Body of pancreas (tissue), 4 donors: ENCODE results near the gene MAPK1. TPM values are rescaled to one million over a fixed set of nuclear protein-coding genes. Genes with fewer than 3 reads are reported as not detected.

Experiments
- ATAC-seq: fragments of 150-250 bp; one replicate; pipeline ENCODE4 v1.9.1; 2016
- DNase-seq, 4 donors: peaks; one replicate each; pipeline ENCODE4 v3.0.0-alpha.2; 2019
- H3K27ac ChIP-seq, 4 donors: fragments of 200-600 bp; sonication (generic); 1 replicate in 3 of 4; 2 replicates in 1 of 4; pipeline versions ENCODE4 v1.5.1 to v1.6.1; 2016 to 2019; ENCODE audit warnings: mild to moderate bottlenecking in 1 of 4, mixed read lengths in 1 of 4, moderate library complexity in 1 of 4
- H3K27me3 ChIP-seq, 2 donors: fragments of 200-600 bp; sonication (generic); one replicate each; pipeline ENCODE4 v1.6.0; 2016; ENCODE audit warnings: mild to moderate bottlenecking in 1 of 2
- H3K36me3 ChIP-seq, 2 donors: fragments of 200-600 bp; sonication (generic); replicated peaks in 1 of 2; 2 replicates each; pipeline ENCODE4 v1.5.1; 2016; ENCODE audit warnings: low read depth in 2 of 2; ENCODE audit not compliant: insufficient read depth in 1 of 2
- H3K4me1 ChIP-seq: fragments of 200-600 bp; sonication (generic); one replicate; pipeline ENCODE4 v1.6.0; 2016
- H3K4me3 ChIP-seq, 2 donors: fragments of 200-600 bp; sonication (generic); 1 replicate in 1 of 2; 2 replicates in 1 of 2; pipeline ENCODE4 v1.5.1; 2016 to 2019
- H3K9me3 ChIP-seq, 3 donors: fragments of 200-600 bp; sonication (generic); 1 replicate in 2 of 3; 2 replicates in 1 of 3; pipeline ENCODE4 v1.5.1; 2016
- POLR2A ChIP-seq, 3 donors: fragments of 450-650 bp; IDR thresholded peaks; one replicate each; pipeline ENCODE4 v1.6.1; 2016; ENCODE audit warnings: antibody characterized with exemption in 3 of 3, mild to moderate bottlenecking in 2 of 3
- WGBS, 2 donors: methylation state at CpG; one replicate each; pipeline ENCODE4 v1.1.5; 2017; 5-methylcytosine and 5-hydroxymethylcytosine counted together
- intact Hi-C: fragments of 100-400 bp; cut with DNase I; formaldehyde crosslinking; loops from one replicate; pipeline ENCODE4 v1.15.1; 2023
- total RNA-seq, 2 donors: library from RNA; depleted of rRNA; stranded (reverse); fragments of >200 nt; gene quantifications; one replicate each; pipeline ENCODE4 v1.1.0, GENCODE V29; 2016
- TF ChIP-seq, protein P1 (sequence below), 7 experiments: fragments of 450-650 bp in 4 of 7; fragments of 200-600 bp in 3 of 7; sonication (generic) in 3 of 7; IDR thresholded peaks; one replicate each; pipeline ENCODE4 v1.5.1; 2016 to 2019; ENCODE audit warnings: antibody characterized with exemption in 7 of 7

MAPK1 gene
- total RNA-seq, 2 donors from 2014 or later = 25.4 to 44.1 TPM

- H3K27ac ChIP-seq = peak overlapping the region; percentile 66 to 92 (median 86)
- H3K4me1 ChIP-seq = peaks cover 30% of the 10 kb centered on the region
- no peaks in the 10 kb centered on the region for H3K9me3 ChIP-seq
- 0 to 1% methylated on average over 3 to 84 of the region's 91 CpGs for WGBS, 2 donors
- intact Hi-C loops = no loop called here
- DNase-seq (peak; percentile 19 to 50 (median 27)), ATAC-seq (peak; percentile 7)
- H3K4me3 ChIP-seq = peak overlapping the region; percentile 1 to 91
- TF ChIP-seq, protein P1, sequence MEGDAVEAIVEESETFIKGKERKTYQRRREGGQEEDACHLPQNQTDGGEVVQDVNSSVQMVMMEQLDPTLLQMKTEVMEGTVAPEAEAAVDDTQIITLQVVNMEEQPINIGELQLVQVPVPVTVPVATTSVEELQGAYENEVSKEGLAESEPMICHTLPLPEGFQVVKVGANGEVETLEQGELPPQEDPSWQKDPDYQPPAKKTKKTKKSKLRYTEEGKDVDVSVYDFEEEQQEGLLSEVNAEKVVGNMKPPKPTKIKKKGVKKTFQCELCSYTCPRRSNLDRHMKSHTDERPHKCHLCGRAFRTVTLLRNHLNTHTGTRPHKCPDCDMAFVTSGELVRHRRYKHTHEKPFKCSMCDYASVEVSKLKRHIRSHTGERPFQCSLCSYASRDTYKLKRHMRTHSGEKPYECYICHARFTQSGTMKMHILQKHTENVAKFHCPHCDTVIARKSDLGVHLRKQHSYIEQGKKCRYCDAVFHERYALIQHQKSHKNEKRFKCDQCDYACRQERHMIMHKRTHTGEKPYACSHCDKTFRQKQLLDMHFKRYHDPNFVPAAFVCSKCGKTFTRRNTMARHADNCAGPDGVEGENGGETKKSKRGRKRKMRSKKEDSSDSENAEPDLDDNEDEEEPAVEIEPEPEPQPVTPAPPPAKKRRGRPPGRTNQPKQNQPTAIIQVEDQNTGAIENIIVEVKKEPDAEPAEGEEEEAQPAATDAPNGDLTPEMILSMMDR (IDR thresholded peaks at IDR 0.05) = no peak
- no peak for TF ChIP-seq POLR2A (IDR thresholded peaks at IDR 0.05)
- H3K27me3 ChIP-seq = no peaks in the 10 kb centered on the region
- no peaks in the 10 kb centered on the region for H3K36me3 ChIP-seq
Measured at GRCh38 chr22:21866833-21867527, 465 bp downstream of the MAPK1 start.

GRCh38 chr22:21865041-21865440 is 2.4 kb downstream of the MAPK1 start:
- no peak for ATAC-seq
- intact Hi-C loops = no loop called here
- Histone ChIP-seq H3K9me3 (no peaks in the 10 kb centered on the region), H3K27me3 (no peaks in the 10 kb centered on the region), H3K36me3 (no peaks in the 10 kb centered on the region), H3K4me3 (no peak overlapping the region), H3K4me1 (peaks cover 49% of the 10 kb centered on the region), H3K27ac (no peak overlapping the region)
- TF ChIP-seq, protein P1 (IDR thresholded peaks at IDR 0.05) = no peak
- no peak for TF ChIP-seq POLR2A (IDR thresholded peaks at IDR 0.05)
- WGBS, 2 donors = 10 to 24% methylated on average over 3 of the region's 3 CpGs
- peak in 3 of 4 donors; percentile 42 to 54 (median 45) for DNase-seq

DNA sequence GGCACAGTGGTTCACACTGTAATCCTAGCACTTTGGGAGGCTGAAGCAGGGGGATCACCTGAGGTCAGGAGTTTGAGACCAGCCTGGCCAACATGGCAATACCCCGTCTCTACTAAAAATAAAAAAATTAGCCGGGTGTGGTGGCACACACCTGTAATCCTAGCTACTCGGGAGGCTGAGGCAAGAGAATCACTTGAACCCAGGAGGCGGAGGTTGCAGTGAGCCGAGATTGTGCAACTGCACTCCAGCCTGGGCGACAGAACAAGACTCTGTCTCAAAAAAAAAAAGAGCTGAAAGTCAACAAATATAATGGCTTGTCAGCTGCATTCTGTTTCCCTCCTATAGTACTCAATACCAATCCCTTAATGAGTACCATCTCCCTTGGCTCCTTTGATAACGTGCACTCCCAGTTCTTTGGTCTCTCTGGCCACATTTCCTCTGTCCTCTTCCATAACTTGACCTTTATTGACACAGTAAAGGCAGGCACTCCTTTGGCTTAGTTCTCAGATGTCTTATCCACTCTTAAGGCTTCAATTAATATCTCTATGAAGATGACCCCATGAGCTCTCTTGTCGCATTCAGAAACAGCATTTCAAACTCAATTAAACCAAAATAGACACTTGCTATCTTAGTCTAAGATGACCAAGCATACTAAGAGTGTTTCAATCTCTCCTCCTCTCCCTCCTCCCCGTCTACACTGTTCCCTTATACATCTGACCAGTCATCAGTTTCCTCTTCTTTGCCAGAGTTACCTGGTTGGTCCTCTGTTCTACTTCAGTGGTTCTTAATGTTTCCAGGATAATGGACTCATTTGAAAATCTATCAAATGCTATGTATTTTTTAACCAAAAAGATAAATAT is 4.8 kb downstream of the MAPK1 start:
- no peak for ATAC-seq
- Histone ChIP-seq H3K4me1 (peaks cover 68% of the 10 kb centered on the region), H3K36me3 (no peaks in the 10 kb centered on the region), H3K27me3 (no peaks in the 10 kb centered on the region), H3K9me3 (no peaks in the 10 kb centered on the region), H3K4me3 (no peak overlapping the region), H3K27ac (no peak overlapping the region)
- no peak for TF ChIP-seq POLR2A (IDR thresholded peaks at IDR 0.05)
- TF ChIP-seq, protein P1 (IDR thresholded peaks at IDR 0.05) = no peak
- WGBS, 2 donors = 80 to 83% methylated on average over 9 of the region's 9 CpGs
- intact Hi-C loops = no loop called here
- no peak for DNase-seq

GRCh38 chr22:21861851-21862250 is 5.6 kb downstream of the MAPK1 start:
- TF ChIP-seq, protein P1 (IDR thresholded peaks at IDR 0.05) = no peak
- no peak for TF ChIP-seq POLR2A (IDR thresholded peaks at IDR 0.05)

More at GRCh38 chr22:21861851-21862250, 5.6 kb downstream of the MAPK1 start:
- Histone ChIP-seq H3K4me3 (no peak overlapping the region), H3K27me3 (no peaks in the 10 kb centered on the region), H3K36me3 (no peaks in the 10 kb centered on the region), H3K9me3 (no peaks in the 10 kb centered on the region), H3K27ac (no peak overlapping the region), H3K4me1 (peaks cover 75% of the 10 kb centered on the region)
- intact Hi-C loops = no loop called here
- no peak for DNase-seq
- no peak for ATAC-seq
